ENCODE measurements around the gene OGA.

- no peak for TF ChIP-seq CTCF (IDR thresholded peaks at IDR 0.05; ENCODE audit: low read length)
- TF ChIP-seq EZH2 (optimal IDR thresholded peaks at IDR 0.05; ENCODE audit: low read depth, low read length) = no peak
These were observed 41.3 kb upstream of the OGA start for GRCh38 chr10:101859530-101859929.

Data from MM.1S (cell line).